ENCODE results near the gene APOC4.
"Not testable (repeated sequence)": the region's sequence is repeated elsewhere in the genome, so short reads cannot be mapped to it uniquely, and the experiment has no call there.

Gene APOC4

DNA sequence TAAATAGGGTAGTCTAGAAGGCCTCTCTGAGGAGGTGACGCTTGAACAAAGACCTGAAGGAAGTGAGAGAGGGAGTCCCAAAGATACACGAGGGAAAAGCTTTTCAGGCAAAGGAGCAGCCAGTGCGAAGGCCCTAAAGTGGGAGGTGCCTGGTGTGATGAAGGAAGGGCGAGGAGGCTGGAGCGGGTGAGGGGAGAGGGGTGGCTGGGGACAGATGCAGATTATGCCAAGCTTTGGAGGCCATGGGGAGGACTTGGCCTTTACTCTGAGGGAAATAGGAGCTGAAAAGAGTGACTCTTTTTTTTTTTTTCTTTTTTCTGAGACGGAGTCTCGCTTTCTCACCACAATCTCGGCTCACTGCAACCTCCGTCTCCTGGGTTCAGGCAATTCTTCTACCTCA is 16.1 kb downstream of the APOC4 start:
- DNase-seq (ENCODE audit: low read depth, low spot score) = no peak

DNA sequence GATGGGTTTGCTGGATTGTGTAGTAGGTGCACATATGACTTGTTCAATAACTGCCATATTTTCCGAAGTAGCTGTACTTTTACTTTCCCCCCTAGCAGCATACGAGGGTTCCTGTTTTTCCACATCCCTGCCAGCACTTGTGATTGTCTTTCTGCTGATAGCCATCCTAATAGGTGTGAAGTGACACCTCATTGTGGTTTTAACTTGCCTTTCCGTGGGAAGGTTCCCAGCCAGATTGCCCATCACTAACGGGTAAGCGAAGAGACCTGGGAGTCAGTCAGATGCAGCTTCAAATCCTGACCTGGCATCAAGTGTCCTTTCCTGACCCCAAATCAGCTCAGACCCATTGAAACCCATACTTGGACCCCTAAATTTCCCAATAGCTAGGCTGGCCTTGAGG is 17.7 kb downstream of the APOC4 start:
- no peak for DNase-seq (ENCODE audit: low read depth, low spot score)

- DNase-seq (ENCODE audit: low read depth, low spot score) = no peak
Measured at GRCh38 chr19:44960906-44961728, 19.1 kb downstream of the APOC4 start.

GRCh38 chr19:44961821-44962220 is 19.8 kb downstream of the APOC4 start:
- DNase-seq (ENCODE audit: low read depth, low spot score) = no peak

- no peak for DNase-seq (ENCODE audit: low read depth, low spot score)
Measured at GRCh38 chr19:44968118-44968517, 26.1 kb downstream of the APOC4 start.

- no peak for DNase-seq (ENCODE audit: low read depth, low spot score)
Measured at GRCh38 chr19:44968670-44969069, 26.6 kb downstream of the APOC4 start.

- DNase-seq (ENCODE audit: low read depth, low spot score) = no peak
Measured at GRCh38 chr19:44969437-44969836, 27.4 kb downstream of the APOC4 start.

GRCh38 chr19:44971451-44971850 is 29.4 kb downstream of the APOC4 start:
- DNase-seq (ENCODE audit: low read depth, low spot score) = not testable (repeated sequence)

DNA sequence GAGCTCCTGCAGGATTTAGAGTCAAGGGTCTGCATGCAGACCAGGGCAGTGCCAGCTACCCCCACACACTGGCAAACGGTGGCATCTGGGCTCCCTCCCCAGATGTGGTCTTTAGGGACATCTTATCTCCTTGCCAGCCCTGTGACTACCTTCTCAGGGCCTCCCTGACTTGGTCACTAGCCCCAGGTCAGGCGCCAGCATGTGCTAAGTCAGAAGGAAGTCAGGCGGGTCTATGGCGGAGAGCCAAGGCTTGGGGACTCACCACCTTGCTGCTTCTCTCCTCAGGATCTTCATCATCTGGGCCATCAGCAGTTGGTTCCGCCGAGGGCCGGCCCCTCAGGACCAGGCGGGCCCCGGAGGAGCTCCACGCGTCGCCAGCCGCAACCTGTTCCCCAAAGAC is 30.8 kb downstream of the APOC4 start:
- no peak for DNase-seq (ENCODE audit: low read depth, low spot score)

DNA sequence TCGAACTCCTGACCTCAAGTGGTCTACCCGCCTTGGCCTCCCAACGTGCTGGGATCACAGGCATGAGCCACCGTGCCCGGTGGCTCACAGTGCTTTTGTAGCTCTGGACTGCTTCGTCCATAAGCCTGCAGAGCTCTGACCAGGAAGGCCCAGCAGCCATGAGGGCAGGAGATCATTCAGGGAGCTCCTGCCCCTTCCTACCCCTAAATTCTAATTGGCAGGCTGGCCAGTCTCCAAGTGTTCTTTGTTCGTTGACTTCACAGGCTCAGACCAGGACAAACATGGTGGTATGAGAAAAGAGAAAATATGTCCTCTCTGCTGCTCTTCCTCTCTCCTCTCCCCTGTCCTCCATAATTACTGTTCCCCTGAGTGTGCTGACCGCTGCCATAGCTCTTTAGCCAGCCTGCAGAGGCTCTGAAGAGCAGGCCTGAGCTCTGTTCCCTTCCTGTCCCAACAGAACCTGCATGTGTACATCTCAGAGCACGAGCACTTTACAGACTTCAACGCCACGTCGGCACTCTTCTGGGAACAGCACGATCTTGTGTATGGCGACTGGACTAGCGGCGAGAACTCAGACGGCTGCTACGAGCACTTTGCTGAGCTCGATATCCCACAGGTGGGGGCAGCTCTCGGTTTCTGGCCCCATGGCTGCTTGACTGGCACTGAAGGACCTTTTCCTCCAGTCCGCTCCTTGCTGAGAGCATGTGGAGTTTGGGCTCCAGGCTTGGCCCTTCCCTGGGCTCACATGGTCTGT is 32.1 kb downstream of the APOC4 start:
- DNase-seq (ENCODE audit: low read depth, low spot score) = no peak

DNA sequence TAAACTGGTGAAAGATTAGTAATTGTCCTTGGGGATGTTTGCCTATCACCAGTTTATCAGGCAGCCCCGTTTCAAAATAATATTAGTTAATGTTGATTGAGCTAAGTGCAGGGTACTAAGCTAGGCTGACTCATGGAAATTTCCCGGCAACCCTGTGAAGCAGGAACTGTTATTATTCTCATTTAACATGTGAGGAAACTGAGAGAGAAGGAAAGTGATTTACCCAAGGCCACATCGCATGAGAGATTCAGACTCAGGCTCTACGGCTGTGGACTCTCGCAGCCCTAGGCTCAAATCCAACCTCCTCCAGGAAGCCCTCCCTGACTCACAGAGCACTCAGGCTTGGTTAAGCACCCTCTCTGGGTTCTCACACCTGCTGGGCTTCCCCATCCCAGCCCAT is 32.8 kb downstream of the APOC4 start:
- no peak for DNase-seq (ENCODE audit: low read depth, low spot score)

- no peak for DNase-seq (ENCODE audit: low read depth, low spot score)
Measured at GRCh38 chr19:44975444-44975843, 33.4 kb downstream of the APOC4 start.

- no peak for DNase-seq (ENCODE audit: low read depth, low spot score)
Measured at GRCh38 chr19:44984005-44984404, 42.0 kb downstream of the APOC4 start.

- no peak for DNase-seq (ENCODE audit: low read depth, low spot score)
Measured at GRCh38 chr19:44985445-44985844, 43.4 kb downstream of the APOC4 start.

DNA sequence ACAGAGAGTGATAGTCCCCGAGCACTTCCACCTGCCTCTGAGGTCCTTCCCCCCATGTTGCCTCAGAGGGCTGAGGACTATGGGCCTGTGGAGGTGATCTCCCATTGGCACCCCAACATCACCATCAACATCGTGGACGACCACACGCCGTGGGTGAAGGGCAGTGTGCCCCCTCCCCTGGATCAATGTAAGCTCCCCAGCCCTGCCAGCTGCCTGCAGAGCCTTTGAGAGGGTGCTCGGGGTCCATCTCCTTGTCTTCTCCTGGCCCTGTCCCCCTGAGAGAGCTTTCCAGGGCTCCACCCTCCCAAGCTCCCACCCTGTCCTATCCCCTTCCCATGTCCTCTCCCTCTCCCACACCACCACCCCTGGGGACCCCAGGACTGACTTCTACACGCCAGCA is 44.4 kb downstream of the APOC4 start:
- no peak for DNase-seq (ENCODE audit: low read depth, low spot score)

DNA sequence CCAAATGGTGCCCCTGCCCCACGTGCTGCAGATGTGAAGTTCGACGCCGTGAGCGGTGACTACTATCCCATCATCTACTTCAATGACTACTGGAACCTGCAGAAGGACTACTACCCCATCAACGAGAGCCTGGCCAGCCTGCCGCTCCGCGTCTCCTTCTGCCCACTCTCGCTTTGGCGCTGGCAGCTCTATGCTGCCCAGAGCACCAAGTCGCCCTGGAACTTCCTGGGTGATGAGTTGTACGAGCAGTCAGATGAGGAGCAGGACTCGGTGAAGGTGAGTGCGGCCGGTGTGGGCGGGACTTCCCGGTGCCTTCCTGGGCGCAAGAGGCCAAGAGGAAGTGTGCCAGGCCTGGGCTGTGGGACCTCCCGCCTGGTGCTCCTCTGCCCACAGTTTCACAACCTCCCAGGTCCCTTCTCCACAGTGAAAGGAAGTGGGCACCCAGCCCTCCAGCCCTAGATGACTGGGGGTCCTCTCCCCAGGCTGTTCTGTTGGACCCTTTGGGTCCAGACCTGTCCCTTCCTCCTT is 45.2 kb downstream of the APOC4 start:
- no peak for DNase-seq (ENCODE audit: low read depth, low spot score)

GRCh38 chr19:44988273-44988672 is 46.2 kb downstream of the APOC4 start:
- DNase-seq (ENCODE audit: low read depth, low spot score) = no peak

DNA sequence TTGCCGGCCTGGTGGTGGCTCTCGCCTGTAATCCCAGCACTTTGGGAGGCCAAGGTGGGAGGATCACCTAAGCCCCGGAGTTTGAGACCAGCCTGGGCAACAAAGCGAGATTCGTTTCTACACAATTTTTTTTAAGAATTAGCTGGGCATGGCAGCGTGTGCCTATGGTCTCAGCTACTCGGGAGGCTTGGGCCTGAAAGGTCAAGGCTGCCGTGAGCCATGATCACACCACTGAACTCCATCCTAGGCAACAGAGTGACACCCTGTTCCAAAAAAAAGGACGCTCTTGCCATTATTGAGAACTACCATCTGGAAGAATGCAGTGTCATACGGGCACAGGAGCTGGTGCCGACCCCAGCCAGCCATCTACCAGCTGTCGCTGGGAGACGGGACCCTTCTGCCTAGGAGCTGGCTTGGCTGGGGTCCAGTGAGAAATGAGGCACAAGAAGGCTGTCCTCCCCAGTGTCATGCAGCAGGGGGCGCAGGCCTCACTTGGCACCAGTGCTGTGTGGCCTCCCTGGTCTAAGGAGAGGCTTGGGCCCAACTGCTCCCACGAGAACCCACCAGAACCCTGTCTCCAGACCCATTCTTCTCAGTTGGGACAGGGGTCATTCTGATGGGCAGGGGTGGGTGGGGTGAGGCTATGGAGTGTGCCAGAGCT is 47.0 kb downstream of the APOC4 start:
- DNase-seq (ENCODE audit: low read depth, low spot score) = peak; percentile 24

DNA sequence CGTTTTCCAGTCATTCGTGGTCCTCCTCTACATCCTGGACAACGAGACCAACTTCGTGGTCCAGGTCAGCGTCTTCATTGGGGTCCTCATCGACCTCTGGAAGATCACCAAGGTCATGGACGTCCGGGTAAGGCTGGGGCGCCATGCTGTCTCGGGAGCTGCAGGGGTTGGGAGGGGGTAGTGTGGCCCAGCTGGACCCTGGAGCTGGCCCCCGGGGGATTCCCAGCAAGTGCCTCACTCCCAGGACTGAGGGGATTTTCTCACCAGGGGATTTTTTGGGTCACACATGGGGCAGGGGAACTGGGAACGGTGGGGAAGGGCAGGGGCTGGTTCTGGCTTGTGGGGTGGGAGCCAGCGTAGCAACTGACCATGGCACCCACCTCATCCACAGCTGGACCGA is 48.4 kb downstream of the APOC4 start:
- DNase-seq (ENCODE audit: low read depth, low spot score) = no peak

DNA sequence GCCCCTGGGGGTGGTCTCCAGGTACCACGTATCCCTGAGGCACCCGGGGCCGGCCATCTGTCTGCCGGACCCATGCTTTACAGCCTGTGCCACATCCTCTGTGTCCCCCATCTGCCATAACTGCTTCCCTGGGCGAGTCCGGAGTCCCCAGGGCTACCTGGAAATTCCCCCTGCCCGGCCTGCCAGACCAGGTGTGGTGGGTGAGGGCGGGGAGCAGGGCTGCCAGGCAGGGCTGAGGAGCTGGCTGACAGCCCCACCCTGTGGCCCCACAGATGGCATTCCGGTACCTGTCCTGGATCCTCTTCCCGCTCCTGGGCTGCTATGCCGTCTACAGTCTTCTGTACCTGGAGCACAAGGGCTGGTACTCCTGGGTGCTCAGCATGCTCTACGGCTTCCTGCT is 48.9 kb downstream of the APOC4 start:
- no peak for DNase-seq (ENCODE audit: low read depth, low spot score)

DNA sequence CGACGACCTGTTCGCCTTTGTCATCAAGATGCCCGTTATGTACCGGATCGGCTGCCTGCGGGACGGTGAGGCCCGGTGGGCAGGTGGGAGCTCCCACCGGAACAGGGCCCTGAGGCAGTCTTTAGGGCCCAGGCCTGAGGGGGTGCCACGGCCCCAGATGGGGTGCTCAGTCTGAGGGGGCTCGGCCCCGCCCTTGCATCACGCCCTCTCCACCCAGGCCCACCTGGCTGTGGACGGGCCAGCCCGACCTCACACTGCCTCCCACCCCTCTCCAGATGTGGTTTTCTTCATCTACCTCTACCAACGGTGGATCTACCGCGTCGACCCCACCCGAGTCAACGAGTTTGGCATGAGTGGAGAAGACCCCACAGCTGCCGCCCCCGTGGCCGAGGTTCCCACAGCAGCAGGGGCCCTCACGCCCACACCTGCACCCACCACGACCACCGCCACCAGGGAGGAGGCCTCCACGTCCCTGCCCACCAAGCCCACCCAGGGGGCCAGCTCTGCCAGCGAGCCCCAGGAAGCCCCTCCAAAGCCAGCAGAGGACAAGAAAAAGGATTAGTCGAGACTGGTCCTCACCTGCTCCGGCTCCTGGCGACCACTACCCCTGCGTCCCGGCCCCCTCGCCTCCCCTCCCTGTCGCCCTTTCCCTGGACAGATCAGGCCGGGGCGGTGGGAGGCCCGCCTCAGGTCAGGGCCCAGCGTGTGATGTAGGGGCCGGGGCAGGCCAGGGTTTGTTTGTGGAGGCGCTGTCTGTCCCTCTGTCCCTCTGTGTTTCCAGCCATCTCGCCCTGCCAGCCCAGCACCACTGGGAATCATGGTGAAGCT is 50.5 kb downstream of the APOC4 start:
- DNase-seq (ENCODE audit: low read depth, low spot score) = no peak

All from activated naive CD8-positive, alpha-beta T cell treated with anti-CD3 and anti-CD28 coated beads, Interleukin-2, amount 50 U/mL, for 16 hours (primary cell).